HG02610 (cell line): Measurements from ENCODE around the gene SCNN1G.

Experiments
- ATAC-seq: cut with Tn5 transposase; IDR thresholded peaks from one replicate; pipeline ENCODE4 v1.9.1; 2021; ENCODE audit warnings: mild to moderate bottlenecking, moderate library complexity; ENCODE audit not compliant: unreplicated experiment

Gene SCNN1G

GRCh38 chr16:23152386-23153178 is 30.0 kb upstream of the SCNN1G start:
- ATAC-seq, result no peak

GRCh38 chr16:23155445-23156049 is 27.0 kb upstream of the SCNN1G start:
- no peak for ATAC-seq

- ATAC-seq, result no peak
These were observed 26.4 kb upstream of the SCNN1G start for GRCh38 chr16:23156110-23156509.

- no peak for ATAC-seq
These were observed 25.5 kb upstream of the SCNN1G start for GRCh38 chr16:23156946-23157460.

- ATAC-seq, result no peak
These were observed 24.4 kb upstream of the SCNN1G start for GRCh38 chr16:23158114-23158513.

GRCh38 chr16:23160082-23160481 is 22.5 kb upstream of the SCNN1G start:
- ATAC-seq, result no peak

- ATAC-seq, result no peak
These were observed 22.0 kb upstream of the SCNN1G start for GRCh38 chr16:23160574-23160973.

- no peak for ATAC-seq
These were observed 18.6 kb upstream of the SCNN1G start for GRCh38 chr16:23163921-23164320.

GRCh38 chr16:23164736-23165135 is 17.8 kb upstream of the SCNN1G start:
- no peak for ATAC-seq

- no peak for ATAC-seq
These were observed 10.0 kb upstream of the SCNN1G start for GRCh38 chr16:23172583-23172982.

- no peak for ATAC-seq
These were observed 9.6 kb upstream of the SCNN1G start for GRCh38 chr16:23172994-23173393.

GRCh38 chr16:23174622-23175021 is 7.9 kb upstream of the SCNN1G start:
- no peak for ATAC-seq

- no peak for ATAC-seq
These were observed 6.9 kb upstream of the SCNN1G start for GRCh38 chr16:23175651-23176050.

GRCh38 chr16:23181506-23181905 is 1.0 kb upstream of the SCNN1G start:
- no peak for ATAC-seq

- ATAC-seq, result peak; percentile 89
These were observed 303 bp upstream of the SCNN1G start for GRCh38 chr16:23182206-23182678.

GRCh38 chr16:23183543-23183862 is 958 bp downstream of the SCNN1G start:
- ATAC-seq, result no peak

GRCh38 chr16:23185656-23186055 is 3.1 kb downstream of the SCNN1G start:
- ATAC-seq, result no peak

- no peak for ATAC-seq
These were observed 3.6 kb downstream of the SCNN1G start for GRCh38 chr16:23186171-23186570.

GRCh38 chr16:23187341-23187740 is 4.8 kb downstream of the SCNN1G start:
- ATAC-seq, result no peak

- ATAC-seq, result no peak
These were observed 6.4 kb downstream of the SCNN1G start for GRCh38 chr16:23188911-23189310.

- no peak for ATAC-seq
These were observed 12.1 kb downstream of the SCNN1G start for GRCh38 chr16:23194497-23195221.
